ENCODE data around the gene EMILIN3.
"Not testable (repeated sequence)": the region's sequence is repeated elsewhere in the genome, so short reads cannot be mapped to it uniquely, and the experiment has no call there.

EMILIN3 gene

DNA sequence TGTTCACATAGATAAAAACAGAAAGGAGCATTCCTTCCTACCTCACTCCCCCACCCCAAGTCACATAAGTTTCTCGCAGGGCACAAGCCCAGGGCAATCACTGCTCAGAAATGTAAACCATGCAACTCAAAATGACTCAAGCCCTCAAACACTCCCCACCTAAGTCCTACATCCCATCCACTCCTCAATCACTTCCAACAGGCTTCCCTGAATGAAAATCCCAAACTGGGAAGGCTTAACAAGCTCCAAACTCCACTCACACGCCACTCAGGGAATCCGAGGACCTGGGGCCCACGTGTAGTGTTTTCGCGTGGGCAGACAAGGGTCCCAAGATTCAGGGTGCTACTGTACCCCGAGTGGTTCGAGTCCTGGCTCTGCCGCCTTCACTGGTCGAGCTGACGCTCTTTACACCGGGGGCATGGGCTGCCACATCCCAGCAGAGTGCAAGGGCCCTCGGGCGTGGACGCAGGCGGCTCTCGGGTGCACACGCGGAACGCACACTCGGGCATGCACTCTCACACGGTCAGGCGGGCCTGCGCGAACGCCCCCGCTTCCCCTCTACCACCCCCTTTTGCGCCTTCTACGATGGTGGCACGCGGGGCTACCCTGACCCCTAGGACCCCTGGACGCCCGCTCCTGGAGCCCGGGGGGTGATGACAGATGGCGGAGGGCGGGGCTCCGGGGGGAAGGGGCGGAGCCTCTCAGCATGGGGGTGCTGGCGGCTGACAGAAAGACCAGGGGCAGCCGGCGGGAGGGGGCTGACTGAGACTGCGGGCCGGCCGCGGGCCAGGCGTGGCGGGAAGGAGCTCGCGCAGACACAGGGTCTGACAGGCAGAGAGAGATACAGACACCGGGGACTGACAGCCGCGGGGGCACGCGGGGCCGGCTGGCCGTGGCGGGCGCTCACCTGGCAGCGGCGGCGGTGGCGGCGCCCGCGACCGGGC, 49.7 kb downstream of the EMILIN3 start:
- DNase-seq (ENCODE audit: low spot score) = peak; percentile 75

DNA sequence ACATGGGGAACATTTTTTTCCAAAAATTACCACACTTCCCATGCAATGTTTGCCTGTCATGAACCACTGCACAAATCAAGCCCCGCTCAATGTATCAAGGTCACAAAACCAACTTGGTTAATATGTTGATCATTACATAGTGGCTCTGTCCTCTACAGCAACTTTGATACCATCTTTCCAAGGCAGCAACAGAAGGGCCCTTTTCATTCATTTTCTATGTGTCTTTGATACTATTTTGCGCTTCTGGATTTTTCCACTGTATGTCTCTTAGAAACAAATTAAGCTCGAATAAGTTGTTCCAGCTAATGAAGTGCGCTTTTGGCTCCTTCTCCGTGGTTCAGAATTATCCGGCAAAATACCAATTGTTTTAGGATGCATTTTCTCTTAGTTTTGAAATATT, 50.6 kb downstream of the EMILIN3 start:
- DNase-seq (ENCODE audit: low spot score) = peak; percentile 58

DNA sequence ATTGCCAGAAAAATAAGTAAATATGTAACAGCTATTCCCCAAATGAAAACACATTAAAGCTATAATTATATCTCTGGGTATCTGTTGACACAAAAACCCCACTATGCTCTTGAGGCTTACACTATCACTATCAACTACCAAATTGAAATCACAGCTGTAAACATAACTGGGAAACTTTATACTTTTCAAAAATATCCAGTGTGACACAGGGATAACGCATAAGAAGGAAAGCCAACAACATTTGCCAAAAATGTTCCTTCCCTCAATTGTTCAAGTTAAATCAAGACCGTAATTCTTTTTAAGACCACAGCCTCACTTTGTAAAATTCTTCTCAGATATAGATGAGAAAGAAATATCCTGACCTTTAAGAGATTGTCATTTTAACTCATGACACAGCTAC, 52.2 kb downstream of the EMILIN3 start:
- no peak for DNase-seq (ENCODE audit: low spot score)

DNA sequence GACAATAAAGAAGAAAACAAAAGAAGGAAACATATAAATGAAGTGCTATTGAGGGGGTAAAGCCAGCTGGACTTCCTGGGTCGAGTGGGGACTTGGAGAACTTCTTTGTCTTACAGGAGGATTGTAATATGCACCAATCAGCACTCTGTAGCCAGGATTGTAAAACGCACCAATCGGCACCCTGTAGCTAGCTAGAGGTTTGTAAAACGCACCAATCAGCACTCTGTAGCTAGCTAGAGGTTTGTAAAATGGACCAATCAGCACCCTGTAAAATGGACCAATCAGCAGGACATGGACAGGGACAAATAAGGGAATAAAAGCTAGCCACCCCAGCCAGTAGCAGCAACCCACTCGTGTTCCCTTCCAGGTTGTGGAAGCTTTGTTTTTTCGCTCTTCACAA, 54.6 kb downstream of the EMILIN3 start:
- DNase-seq (ENCODE audit: low spot score) = not testable (repeated sequence)
